Measurements from ENCODE around the gene PPP1R3E.
A peak's percentile ranks its signal among the peaks of the same experiment; 100 is the strongest.
"Not testable (repeated sequence)": the region's sequence is repeated elsewhere in the genome, so short reads cannot be mapped to it uniquely, and the experiment has no call there.

Gene PPP1R3E

DNA sequence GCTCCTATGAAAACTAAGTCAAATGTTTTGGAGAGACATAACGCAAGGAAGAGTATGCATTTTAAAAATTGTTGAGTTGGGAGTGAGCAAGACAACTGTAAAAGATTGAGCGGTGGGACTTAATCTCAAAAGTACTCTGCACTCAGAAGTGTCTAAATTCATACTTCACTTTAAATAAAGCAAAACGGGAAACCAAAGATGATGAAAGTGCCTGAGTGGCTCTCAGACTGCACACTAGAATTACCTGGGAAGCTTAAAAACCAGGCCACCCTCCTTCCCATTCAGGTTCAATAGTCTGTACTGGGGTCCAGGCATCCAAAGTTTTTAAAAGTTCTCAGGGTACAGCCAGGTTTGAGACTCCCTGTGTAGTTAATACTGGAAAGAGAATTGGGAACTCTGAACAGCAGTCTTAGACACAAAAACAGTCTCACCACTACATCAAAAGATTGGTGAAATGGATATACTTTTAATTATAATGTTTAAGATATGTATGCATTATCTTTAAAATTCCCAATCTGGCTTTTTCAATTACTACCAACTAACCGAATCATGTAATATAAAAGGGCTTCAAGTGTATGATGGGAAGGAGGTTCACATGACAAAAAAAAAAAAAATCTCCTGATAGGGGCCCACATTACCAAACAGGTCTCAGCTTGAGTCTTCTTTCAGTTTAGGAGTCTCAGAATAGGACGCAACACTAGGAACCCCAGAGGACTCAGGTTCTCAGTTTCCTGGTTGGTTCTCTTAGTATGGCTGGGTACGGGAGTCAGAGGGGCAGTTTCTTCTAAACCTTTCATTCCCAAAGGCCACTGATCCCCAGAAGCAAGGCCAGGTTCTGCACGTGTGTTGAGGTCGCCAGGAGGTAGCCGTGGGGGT lies 17.8 kb downstream of the PPP1R3E start:
- TF ChIP-seq MYC (IDR thresholded peaks at IDR 0.05; ENCODE audit: low read depth, low read length): no peak
- TF ChIP-seq, protein P1, sequence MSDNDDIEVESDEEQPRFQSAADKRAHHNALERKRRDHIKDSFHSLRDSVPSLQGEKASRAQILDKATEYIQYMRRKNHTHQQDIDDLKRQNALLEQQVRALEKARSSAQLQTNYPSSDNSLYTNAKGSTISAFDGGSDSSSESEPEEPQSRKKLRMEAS (IDR thresholded peaks at IDR 0.05; ENCODE audit: low read depth, low read length): no peak
- no peak for TF ChIP-seq POLR2A (IDR thresholded peaks at IDR 0.05; ENCODE audit: extremely low read depth, insufficient read length)
- TF ChIP-seq, protein P2, sequence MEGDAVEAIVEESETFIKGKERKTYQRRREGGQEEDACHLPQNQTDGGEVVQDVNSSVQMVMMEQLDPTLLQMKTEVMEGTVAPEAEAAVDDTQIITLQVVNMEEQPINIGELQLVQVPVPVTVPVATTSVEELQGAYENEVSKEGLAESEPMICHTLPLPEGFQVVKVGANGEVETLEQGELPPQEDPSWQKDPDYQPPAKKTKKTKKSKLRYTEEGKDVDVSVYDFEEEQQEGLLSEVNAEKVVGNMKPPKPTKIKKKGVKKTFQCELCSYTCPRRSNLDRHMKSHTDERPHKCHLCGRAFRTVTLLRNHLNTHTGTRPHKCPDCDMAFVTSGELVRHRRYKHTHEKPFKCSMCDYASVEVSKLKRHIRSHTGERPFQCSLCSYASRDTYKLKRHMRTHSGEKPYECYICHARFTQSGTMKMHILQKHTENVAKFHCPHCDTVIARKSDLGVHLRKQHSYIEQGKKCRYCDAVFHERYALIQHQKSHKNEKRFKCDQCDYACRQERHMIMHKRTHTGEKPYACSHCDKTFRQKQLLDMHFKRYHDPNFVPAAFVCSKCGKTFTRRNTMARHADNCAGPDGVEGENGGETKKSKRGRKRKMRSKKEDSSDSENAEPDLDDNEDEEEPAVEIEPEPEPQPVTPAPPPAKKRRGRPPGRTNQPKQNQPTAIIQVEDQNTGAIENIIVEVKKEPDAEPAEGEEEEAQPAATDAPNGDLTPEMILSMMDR (IDR thresholded peaks at IDR 0.05; ENCODE audit: low read depth, low read length): no peak
- peak overlapping the region; percentile 85 for H3K4me3 ChIP-seq (ENCODE audit: low read depth, low read length)
- DNase-seq (ENCODE audit: low read depth): peak; percentile 54

DNA sequence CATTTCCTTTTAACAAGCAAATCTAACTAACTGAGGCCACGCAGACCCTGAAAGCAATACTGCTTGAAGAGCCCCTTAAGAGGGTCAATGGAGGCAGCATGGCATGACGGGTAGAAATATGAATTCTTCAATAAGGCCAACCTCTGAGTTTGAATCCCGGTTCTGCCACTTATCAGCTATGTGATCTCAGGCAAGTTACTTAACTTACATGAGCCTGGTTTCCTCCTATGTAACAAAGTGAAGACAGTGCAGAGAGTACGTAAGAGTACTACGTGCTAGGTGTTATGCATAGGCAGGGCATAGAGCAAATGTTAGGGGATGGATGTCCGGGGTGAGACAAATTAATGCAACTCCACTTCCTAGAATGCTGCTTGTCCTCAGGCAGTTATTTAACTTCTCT lies 21.4 kb downstream of the PPP1R3E start:
- no peak for DNase-seq (ENCODE audit: low read depth)
- no peak overlapping the region for H3K4me3 ChIP-seq (ENCODE audit: low read depth, low read length)
- TF ChIP-seq, protein P2 (IDR thresholded peaks at IDR 0.05; ENCODE audit: low read depth, low read length): no peak
- TF ChIP-seq POLR2A (IDR thresholded peaks at IDR 0.05; ENCODE audit: extremely low read depth, insufficient read length) (no peak), MYC (IDR thresholded peaks at IDR 0.05; ENCODE audit: low read depth, low read length) (no peak)
- TF ChIP-seq, protein P1 (IDR thresholded peaks at IDR 0.05; ENCODE audit: low read depth, low read length): no peak

DNA sequence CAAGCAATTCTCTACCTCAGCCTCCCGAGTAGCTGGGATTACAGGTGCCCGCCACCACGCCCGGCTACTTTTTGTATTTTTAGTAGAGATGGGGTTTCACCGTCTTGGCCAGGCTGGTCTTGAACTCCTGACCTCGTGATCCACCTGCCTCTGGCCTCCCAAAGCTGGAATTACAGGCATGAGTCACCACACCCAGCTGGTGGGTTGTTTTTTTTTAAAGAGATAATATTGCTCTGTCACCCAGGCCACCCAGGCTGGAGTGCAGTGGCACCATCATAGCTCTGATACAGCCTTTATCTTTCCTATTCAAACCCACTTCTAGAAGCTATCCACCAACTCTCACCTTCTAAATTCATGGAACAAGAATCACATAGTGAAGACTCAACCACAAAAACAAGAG lies 24.7 kb downstream of the PPP1R3E start:
- DNase-seq (ENCODE audit: low read depth); H3K4me3 ChIP-seq (ENCODE audit: low read depth, low read length): not testable (repeated sequence)

DNA sequence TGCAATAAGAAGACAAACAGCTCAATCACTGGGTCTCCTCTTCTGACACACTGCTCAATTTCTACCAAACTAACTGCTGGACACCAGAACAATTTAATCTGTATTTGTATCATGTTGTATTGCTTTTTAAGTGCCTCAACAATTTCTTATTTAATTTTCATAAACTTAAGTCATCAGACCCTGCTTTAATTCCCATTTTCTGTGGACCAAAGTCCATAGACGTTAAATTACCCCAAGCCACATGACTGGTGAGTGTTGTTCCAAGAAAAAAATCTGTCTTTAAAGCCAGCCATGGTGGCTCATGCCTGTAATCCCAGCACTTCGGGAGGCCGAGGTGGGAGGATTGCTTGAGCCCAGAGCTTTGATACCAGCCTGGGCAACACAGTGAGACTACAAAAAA lies 25.5 kb downstream of the PPP1R3E start:
- no peak for DNase-seq (ENCODE audit: low read depth)
- no peak overlapping the region for H3K4me3 ChIP-seq (ENCODE audit: low read depth, low read length)
- TF ChIP-seq MYC (IDR thresholded peaks at IDR 0.05; ENCODE audit: low read depth, low read length) (no peak), POLR2A (IDR thresholded peaks at IDR 0.05; ENCODE audit: extremely low read depth, insufficient read length) (no peak)
- TF ChIP-seq, protein P2 (IDR thresholded peaks at IDR 0.05; ENCODE audit: low read depth, low read length): no peak
- TF ChIP-seq, protein P1 (IDR thresholded peaks at IDR 0.05; ENCODE audit: low read depth, low read length): no peak

DNA sequence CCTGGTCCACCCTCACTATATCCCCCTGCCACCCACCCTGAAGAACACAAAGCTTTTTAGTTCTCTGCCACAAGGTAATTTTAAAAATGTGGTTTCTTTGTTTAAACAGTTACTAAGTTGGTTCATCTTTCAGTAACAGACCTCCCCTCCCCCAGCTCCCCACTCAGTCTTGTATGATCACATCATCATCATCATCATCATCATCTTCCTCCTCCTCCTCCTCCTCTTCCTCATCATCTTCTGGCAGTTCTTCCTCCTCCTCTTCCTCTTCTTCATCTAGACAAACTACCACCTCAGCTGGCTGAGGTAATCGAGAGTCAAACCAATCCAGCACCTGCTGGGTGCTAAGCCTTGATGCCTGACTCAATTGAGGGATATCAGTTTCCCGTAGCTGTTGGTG lies 27.2 kb downstream of the PPP1R3E start:
- TF ChIP-seq, protein P1 (IDR thresholded peaks at IDR 0.05; ENCODE audit: low read depth, low read length): no peak
- TF ChIP-seq MYC (IDR thresholded peaks at IDR 0.05; ENCODE audit: low read depth, low read length) (no peak), POLR2A (IDR thresholded peaks at IDR 0.05; ENCODE audit: extremely low read depth, insufficient read length) (no peak)
- TF ChIP-seq, protein P2 (IDR thresholded peaks at IDR 0.05; ENCODE audit: low read depth, low read length): no peak
- no peak overlapping the region for H3K4me3 ChIP-seq (ENCODE audit: low read depth, low read length)
- DNase-seq (ENCODE audit: low read depth): no peak

DNA sequence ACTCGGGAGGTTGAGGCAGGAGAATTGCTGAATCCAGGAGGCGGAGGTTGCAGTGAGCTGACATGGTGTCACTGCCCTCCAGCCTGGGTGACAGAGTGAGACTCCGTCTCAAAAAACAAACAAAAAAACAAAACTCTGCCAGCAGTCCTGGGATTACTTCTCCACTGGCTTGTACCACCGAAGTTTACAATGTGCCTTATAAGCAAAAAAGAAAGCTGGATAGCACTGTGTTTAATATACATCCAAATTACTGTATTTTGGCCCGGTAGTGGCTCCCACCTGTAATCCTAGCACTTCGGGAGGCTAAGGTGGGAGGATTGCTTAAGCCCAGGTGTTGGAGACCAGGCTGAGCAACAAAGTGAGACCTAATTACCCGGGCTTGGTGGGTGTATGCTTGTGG lies 33.5 kb downstream of the PPP1R3E start:
- H3K4me3 ChIP-seq (ENCODE audit: low read depth, low read length): no peak overlapping the region
- TF ChIP-seq, protein P1 (IDR thresholded peaks at IDR 0.05; ENCODE audit: low read depth, low read length): no peak
- TF ChIP-seq POLR2A (IDR thresholded peaks at IDR 0.05; ENCODE audit: extremely low read depth, insufficient read length): no peak
- no peak for TF ChIP-seq MYC (IDR thresholded peaks at IDR 0.05; ENCODE audit: low read depth, low read length)
- TF ChIP-seq, protein P2 (IDR thresholded peaks at IDR 0.05; ENCODE audit: low read depth, low read length): no peak
- no peak for DNase-seq (ENCODE audit: low read depth)

DNA sequence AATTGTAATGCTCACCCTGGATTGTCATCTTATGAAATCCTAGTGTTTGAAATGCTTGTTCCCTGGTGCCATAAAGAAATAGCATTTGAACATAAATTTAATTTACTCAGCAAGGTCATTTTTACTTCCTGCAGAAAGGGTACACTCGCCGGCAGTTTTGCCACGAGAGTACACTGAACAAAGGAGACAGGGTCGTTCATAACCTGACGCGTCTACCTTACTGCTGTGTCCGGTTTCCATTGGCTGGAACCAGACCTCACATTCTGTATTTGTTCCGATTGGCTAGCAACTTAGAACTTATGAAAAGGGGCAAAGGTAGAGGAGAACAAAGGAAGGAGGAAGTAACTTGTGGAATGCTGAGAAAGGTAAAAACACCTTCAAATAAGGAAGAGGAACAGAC lies 41.8 kb downstream of the PPP1R3E start:
- H3K4me3 ChIP-seq (ENCODE audit: low read depth, low read length); DNase-seq (ENCODE audit: low read depth): not testable (repeated sequence)

All from NB4 (cell line).